Effector CD8-positive, alpha-beta T cell (primary cell): Measurements from ENCODE around the gene STX18.

Source experiments
- DNase-seq: peaks from one replicate; lab custom pipeline; 2025; lab: John Stamatoyannopoulos, UW

Gene STX18

GRCh38 chr4:4440333-4441061 is 101.4 kb downstream of the STX18 start:
- DNase-seq = no peak

DNA sequence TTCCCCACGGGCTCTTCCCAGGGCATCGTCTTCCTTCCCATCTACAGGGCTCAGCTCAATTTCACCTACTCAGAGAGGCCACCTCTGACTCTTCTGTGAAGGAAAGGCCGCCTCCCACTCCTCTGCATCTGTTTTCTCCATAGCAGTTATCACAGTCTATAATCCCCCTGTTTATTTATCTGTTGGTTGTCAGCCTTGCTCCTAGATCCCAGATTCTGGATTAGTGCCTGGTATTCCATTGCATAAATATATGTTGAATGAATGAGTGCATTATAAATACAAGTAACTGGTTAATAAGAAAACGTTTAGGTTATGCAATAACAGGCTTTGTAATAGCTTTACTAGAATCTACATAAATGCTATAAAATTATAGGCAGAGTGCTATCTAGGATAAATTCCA is 102.1 kb downstream of the STX18 start:
- no peak for DNase-seq

DNA sequence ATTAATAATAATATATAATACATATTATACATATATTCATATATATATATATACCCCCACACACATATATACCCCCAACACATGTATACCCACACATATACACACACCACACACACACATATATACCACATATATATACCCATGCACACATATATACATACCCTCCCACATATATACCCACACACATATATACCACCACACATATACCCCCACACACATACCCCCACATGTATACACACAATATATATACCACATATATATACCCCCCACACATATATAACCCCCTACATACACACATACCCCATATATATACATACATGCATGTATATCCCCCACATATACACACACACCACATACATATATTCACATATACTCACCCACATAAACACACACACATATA is 103.0 kb downstream of the STX18 start:
- DNase-seq = no peak

GRCh38 chr4:4437798-4438470 is 103.9 kb downstream of the STX18 start:
- DNase-seq = no peak

- DNase-seq = no peak
Observed at GRCh38 chr4:4436244-4436823, 105.5 kb downstream of the STX18 start.

- DNase-seq = no peak
Observed at GRCh38 chr4:4433941-4434340, 107.9 kb downstream of the STX18 start.

- DNase-seq = no peak
Observed at GRCh38 chr4:4432341-4433125, 109.3 kb downstream of the STX18 start.

DNA sequence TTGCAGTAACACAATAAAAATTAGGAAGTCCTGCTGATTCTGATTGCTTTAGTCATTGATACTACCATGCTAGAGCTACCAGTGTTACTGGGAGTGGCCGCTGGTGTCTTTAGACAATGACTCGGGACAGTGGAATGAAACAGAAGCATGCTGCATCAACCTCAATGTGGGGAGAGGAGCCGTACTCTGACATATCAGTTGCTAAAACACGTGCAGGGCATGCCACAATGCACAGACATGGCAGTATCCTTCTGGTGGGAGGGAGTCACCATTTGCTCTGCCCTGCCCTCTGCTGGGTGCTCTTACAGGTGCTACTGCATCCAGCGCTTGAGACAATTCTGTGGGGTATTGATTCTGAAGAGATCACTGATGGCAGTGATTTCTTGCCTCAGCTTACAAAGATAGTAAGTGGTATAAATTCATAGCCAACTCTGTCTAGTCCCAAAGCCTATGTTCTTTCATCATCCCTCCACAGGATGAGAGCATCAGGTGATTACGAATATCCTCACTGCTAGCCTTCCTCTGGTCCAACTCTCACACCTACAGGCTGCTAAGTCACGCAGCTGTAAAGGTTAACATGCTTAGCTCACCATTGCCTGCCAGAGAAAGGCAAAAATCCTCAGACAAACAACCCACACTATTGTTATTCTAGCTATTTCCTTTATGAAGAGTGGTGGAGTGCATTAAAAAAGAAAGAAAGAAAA is 111.2 kb downstream of the STX18 start:
- peak; percentile 34 for DNase-seq

- DNase-seq = no peak
Observed at GRCh38 chr4:4428966-4429875, 112.6 kb downstream of the STX18 start.

- DNase-seq = no peak
Observed at GRCh38 chr4:4427886-4428285, 114.0 kb downstream of the STX18 start.

DNA sequence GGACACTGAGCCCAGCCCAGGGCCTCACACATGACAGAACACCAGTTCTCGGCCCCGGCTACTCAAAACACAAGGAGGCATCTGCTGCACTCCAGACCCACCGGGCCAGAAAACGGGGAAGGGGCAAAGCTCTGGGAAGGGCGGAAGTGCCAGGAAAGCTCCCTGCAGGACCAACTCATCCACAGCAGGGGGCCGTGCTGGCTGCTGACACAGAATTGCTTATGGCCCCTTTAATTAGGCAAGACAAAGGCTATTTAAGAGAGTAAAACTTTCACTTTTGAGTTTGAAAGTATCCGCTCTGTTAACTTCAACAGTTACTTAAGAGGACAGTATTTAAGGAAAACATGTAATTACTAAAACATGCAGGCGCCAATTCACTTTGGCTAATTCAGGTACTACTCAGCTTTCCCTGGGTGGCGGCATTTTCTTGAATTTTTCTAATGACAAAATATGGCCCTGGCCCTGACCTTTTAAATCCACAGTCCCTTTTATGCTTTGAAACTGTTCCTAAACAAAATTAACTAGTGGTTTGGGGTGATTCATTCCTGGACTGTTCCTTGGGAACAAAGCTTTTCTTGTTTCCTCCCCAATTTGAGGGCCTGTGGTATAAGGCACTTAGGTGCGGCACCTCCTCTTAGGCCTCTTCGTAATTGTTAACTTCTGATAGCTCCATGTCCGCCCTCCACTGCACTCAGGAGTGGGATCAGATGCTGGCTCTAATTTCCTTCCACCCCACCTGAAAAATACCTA is 114.6 kb downstream of the STX18 start:
- no peak for DNase-seq

GRCh38 chr4:4426511-4427120 is 115.2 kb downstream of the STX18 start:
- DNase-seq = no peak

DNA sequence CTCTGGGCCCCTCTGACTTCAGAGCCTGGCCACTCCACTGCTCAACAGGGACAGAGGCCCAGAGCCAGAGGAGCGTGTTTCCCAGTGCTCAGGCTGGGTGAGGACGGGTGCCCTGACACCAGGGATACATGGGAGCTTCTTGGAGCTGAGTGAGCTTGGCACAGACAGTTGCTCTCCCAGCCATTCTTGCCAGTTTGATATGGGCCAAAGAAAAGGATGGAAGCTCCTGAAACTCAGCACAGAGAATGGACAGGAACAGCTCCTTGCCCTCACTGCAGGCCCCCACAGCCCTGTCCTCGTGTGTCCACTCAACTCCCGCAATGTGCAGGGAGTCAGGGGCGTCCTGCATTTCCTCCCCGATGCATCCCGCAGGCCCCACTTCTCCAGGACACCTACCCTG is 116.2 kb downstream of the STX18 start:
- DNase-seq = no peak

DNA sequence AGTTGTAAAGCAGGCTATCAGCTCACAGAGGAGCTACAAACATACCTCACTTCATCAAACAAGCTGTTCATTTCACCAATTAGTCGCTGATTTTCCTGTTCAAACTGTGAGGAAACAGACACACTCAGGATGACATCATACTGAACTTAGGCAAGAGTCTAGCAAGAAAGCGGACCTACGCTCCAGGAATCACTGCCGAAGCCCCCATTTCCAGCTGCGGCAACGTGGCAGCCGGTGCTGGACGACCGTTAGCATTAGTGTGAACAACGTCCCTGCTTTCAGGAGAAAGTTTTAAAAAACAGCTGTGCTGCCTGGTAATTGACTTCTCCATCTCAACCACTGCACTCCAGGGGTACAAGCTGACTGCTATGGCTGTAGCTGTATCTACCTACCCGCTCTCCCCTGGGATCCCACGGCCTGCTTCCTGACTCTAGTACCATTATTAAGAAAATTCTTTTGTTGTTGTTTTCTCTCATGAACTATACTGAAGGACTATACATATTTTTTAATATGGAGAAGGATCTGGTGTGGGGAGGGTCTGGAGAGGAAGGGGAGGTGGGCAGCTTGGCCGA is 116.6 kb downstream of the STX18 start:
- no peak for DNase-seq

DNA sequence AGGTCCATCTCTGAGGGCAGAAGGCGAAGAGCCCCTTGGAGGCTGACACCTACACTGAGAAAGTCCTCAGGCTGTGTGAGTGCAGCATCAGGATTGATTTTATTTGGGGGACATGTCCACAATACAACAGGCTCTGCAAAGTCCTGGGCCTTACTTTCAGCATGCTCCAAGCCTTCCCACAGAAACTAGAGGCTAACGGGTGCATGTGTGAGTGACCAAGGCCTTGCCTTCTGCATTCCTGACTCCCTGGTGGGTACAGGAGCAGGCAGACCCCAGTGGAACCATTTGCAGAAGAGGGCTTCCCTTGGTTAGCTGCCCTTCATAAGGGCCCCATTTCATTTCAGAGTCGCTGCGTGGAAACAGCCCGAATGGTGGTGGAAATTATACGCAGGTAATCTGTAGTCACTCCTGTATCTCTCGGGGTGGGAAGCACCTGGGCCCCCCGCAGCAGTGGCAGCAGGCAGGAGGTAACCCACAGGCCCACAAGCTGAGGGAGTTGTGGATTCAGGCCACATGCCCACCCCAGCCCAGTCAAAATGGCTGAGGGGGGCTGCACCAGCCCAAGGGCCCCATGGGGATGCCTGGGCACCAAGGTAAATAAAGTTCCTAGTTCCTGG is 117.2 kb downstream of the STX18 start:
- no peak for DNase-seq

- no peak for DNase-seq
Observed at GRCh38 chr4:4423706-4424498, 117.9 kb downstream of the STX18 start.

- no peak for DNase-seq
Observed at GRCh38 chr4:4422856-4423499, 118.9 kb downstream of the STX18 start.
